Neural cell (in vitro differentiated cells): ENCODE data around the gene IL17D. TPM values are rescaled to one million over a fixed set of nuclear protein-coding genes. Genes with fewer than 3 reads are reported as not detected.
"Not testable (repeated sequence)": the region's sequence is repeated elsewhere in the genome, so short reads cannot be mapped to it uniquely, and the experiment has no call there.

ENCODE experiments used
- H2AFZ ChIP-seq: fragments of 200-600, 300-800 bp; sonication (generic), shearing (Covaris generic); 2 replicates; pipeline ENCODE4 v1.6.0; 2014; ENCODE audit warnings: low read depth, mild to moderate bottlenecking, antibody characterized with exemption, low read length, moderate library complexity
- H3F3A ChIP-seq: fragments of 200-600 bp; shearing (Covaris generic); 2 replicates; pipeline ENCODE4 v1.6.1; 2016; ENCODE audit warnings: mild to moderate bottlenecking, moderate library complexity, mixed read lengths, antibody characterized with exemption, low read length; ENCODE audit not compliant: insufficient read depth, poor library complexity, severe bottlenecking
- H3K27ac ChIP-seq: fragments of 200-600, 300-800 bp; sonication (generic), shearing (Covaris generic); 2 replicates; pipeline ENCODE4 v1.5.1; 2014; ENCODE audit warnings: mild to moderate bottlenecking, low read length, moderate library complexity
- H3K27me3 ChIP-seq: fragments of 300-800, 200-600 bp; sonication (generic), shearing (Covaris generic); 2 replicates; pipeline ENCODE4 v1.6.0; 2014; ENCODE audit warnings: mild to moderate bottlenecking, low read depth, low read length, moderate library complexity; ENCODE audit not compliant: insufficient read depth
- H3K36me3 ChIP-seq: fragments of 300-800, 200-600 bp; sonication (generic), shearing (Covaris generic); 2 replicates; pipeline ENCODE4 v1.5.1; 2014; ENCODE audit warnings: mild to moderate bottlenecking, antibody characterized with exemption, low read length, moderate library complexity; ENCODE audit not compliant: insufficient read depth
- H3K4me2 ChIP-seq: fragments of 300-800, 200-600 bp; sonication (generic), shearing (Covaris generic); 2 replicates; pipeline ENCODE4 v1.6.0; 2014; ENCODE audit warnings: mild to moderate bottlenecking, low read length
- H3K4me3 ChIP-seq: fragments of 300-800, 200-600 bp; sonication (generic), shearing (Covaris generic); 2 replicates; pipeline ENCODE4 v1.5.1; 2014; ENCODE audit warnings: mild to moderate bottlenecking, low read length, moderate library complexity
- H3K79me2 ChIP-seq: fragments of 200-600 bp; shearing (Covaris generic); replicated peaks from 2 replicates; pipeline ENCODE4 v1.6.0; 2014; ENCODE audit warnings: mild to moderate bottlenecking, low read length, moderate library complexity; ENCODE audit not compliant: insufficient read depth
- H3K9ac ChIP-seq: fragments of 300-800, 200-600 bp; sonication (generic), shearing (Covaris generic); 2 replicates; pipeline ENCODE4 v1.6.1; 2016; ENCODE audit warnings: mild to moderate bottlenecking, low read length, mixed read lengths
- H3K9me2 ChIP-seq: fragments of 200-600 bp; shearing (Covaris generic); 2 replicates; pipeline ENCODE4 v1.6.1; 2016; ENCODE audit warnings: mild to moderate bottlenecking, low read length, mixed read lengths; ENCODE audit not compliant: insufficient read depth
- H3K9me3 ChIP-seq: fragments of 200-600, 300-800 bp; sonication (generic), shearing (Covaris generic); 2 replicates; pipeline ENCODE4 v1.6.1; 2016; ENCODE audit warnings: mild to moderate bottlenecking, mixed run types, low read length, moderate library complexity, mixed read lengths
- H4K20me1 ChIP-seq: fragments of 200-600 bp; shearing (Covaris generic); 2 replicates; pipeline ENCODE4 v1.6.1; 2016; ENCODE audit warnings: mild to moderate bottlenecking, mixed run types; ENCODE audit not compliant: insufficient read depth
- EP300 ChIP-seq: fragments of 450-650 bp; conservative IDR thresholded peaks from 2 replicates; pipeline ENCODE4 v1.6.1; 2014; ENCODE audit warnings: antibody characterized with exemption, mild to moderate bottlenecking, moderate library complexity; ENCODE audit not compliant: poor library complexity, severe bottlenecking
- EZH2 ChIP-seq: fragments of 200-600, 300-800 bp; shearing (Covaris generic), sonication (generic); IDR thresholded peaks from 2 replicates; pipeline ENCODE4 v1.6.1; 2014; ENCODE audit warnings: antibody characterized with exemption, low read length, borderline replicate concordance, mild to moderate bottlenecking; ENCODE audit not compliant: insufficient read depth, poor library complexity, severe bottlenecking
- MXI1 ChIP-seq: fragments of 450-650 bp; conservative IDR thresholded peaks from 2 replicates; pipeline ENCODE4 v1.6.1; 2014; ENCODE audit warnings: antibody characterized with exemption, mild to moderate bottlenecking; ENCODE audit not compliant: poor library complexity, severe bottlenecking
- POLR2AphosphoS5 ChIP-seq: IDR thresholded peaks from 2 replicates; pipeline ENCODE4 v1.6.1; 2012
- RAD21 ChIP-seq: fragments of 450-650 bp; conservative IDR thresholded peaks from 2 replicates; pipeline ENCODE4 v1.6.1; 2014; ENCODE audit warnings: antibody characterized with exemption, mild to moderate bottlenecking, moderate library complexity
- SMC3 ChIP-seq: fragments of 450-650 bp; conservative IDR thresholded peaks from 2 replicates; pipeline ENCODE4 v1.6.1; 2014; ENCODE audit warnings: antibody characterized with exemption, mild to moderate bottlenecking, moderate library complexity; ENCODE audit not compliant: poor library complexity
- TAF1 ChIP-seq: IDR thresholded peaks from 2 replicates; pipeline ENCODE4 v1.6.1; 2012; ENCODE audit warnings: low read depth
- polyA plus RNA-seq: library from polyadenylated mRNA; depleted of rRNA; stranded (reverse); fragments of >200 nt; gene quantifications from 2 replicates; pipeline ENCODE4 v1.2.3, GENCODE V29; 2014
- TF ChIP-seq, protein P1 (sequence below): IDR thresholded peaks from 2 replicates; pipeline ENCODE4 v1.6.1; 2012; ENCODE audit warnings: borderline replicate concordance
- TF ChIP-seq, protein P2 (sequence below): fragments of 450-650 bp; IDR thresholded peaks from 2 replicates; pipeline ENCODE4 v1.5.1; 2014; ENCODE audit warnings: antibody characterized with exemption, mild to moderate bottlenecking, moderate library complexity; ENCODE audit not compliant: poor library complexity, severe bottlenecking

The IL17D gene
- polyA plus RNA-seq, 1 donor from 2014 or later, result 14.5 TPM

- H3K9ac ChIP-seq, result no peak overlapping the region
- H3K9me3 ChIP-seq, result no peaks in the 10 kb centered on the region
- H3K27ac ChIP-seq, result no peak overlapping the region
- H2AFZ ChIP-seq, result no peak overlapping the region
- H3K27me3 ChIP-seq, result no peaks in the 10 kb centered on the region
- H3F3A ChIP-seq, result no peaks in the 10 kb centered on the region
- TF ChIP-seq, protein P1, sequence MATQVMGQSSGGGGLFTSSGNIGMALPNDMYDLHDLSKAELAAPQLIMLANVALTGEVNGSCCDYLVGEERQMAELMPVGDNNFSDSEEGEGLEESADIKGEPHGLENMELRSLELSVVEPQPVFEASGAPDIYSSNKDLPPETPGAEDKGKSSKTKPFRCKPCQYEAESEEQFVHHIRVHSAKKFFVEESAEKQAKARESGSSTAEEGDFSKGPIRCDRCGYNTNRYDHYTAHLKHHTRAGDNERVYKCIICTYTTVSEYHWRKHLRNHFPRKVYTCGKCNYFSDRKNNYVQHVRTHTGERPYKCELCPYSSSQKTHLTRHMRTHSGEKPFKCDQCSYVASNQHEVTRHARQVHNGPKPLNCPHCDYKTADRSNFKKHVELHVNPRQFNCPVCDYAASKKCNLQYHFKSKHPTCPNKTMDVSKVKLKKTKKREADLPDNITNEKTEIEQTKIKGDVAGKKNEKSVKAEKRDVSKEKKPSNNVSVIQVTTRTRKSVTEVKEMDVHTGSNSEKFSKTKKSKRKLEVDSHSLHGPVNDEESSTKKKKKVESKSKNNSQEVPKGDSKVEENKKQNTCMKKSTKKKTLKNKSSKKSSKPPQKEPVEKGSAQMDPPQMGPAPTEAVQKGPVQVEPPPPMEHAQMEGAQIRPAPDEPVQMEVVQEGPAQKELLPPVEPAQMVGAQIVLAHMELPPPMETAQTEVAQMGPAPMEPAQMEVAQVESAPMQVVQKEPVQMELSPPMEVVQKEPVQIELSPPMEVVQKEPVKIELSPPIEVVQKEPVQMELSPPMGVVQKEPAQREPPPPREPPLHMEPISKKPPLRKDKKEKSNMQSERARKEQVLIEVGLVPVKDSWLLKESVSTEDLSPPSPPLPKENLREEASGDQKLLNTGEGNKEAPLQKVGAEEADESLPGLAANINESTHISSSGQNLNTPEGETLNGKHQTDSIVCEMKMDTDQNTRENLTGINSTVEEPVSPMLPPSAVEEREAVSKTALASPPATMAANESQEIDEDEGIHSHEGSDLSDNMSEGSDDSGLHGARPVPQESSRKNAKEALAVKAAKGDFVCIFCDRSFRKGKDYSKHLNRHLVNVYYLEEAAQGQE, result no peak
- no peak overlapping the region for H3K4me3 ChIP-seq
- H3K79me2 ChIP-seq, result no peaks in the 10 kb centered on the region
- no peaks in the 10 kb centered on the region for H3K9me2 ChIP-seq
- H3K36me3 ChIP-seq, result no peaks in the 10 kb centered on the region
- H4K20me1 ChIP-seq, result no peaks in the 10 kb centered on the region
- no peak overlapping the region for H3K4me2 ChIP-seq
Measured at GRCh38 chr13:20680416-20681080, 23.0 kb upstream of the IL17D start.

GRCh38 chr13:20681481-20681880 lies 22.0 kb upstream of the IL17D start:
- H3K79me2 ChIP-seq, H3K27ac ChIP-seq, H3K4me2 ChIP-seq, H3K36me3 ChIP-seq, H3K9ac ChIP-seq, H4K20me1 ChIP-seq, H3K9me2 ChIP-seq, H3F3A ChIP-seq, H2AFZ ChIP-seq, H3K4me3 ChIP-seq, H3K9me3 ChIP-seq, H3K27me3 ChIP-seq: not testable (repeated sequence)

DNA sequence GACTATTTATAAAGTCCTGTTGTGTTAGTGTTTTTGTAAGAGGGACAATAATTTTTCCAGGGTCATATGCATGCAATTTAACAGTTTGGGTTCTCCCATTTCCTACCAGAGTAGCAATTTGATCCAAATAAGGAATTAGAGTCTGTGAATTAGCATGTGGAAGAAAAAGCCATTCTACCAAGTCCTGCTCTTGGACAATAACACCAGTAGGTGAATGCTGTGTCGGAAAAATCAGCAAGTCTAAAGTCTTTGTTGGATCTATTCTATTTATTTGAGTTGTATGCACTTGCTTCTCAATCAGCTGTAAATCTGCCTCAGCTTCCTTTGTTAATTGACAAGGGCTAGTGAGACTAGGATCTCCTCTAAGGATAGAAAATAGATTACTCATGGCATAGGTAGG lies 21.4 kb upstream of the IL17D start:
- no peaks in the 10 kb centered on the region for H3K9me2 ChIP-seq
- no peak overlapping the region for H3K4me2 ChIP-seq
- H4K20me1 ChIP-seq, result no peaks in the 10 kb centered on the region
- H3K4me3 ChIP-seq, result no peak overlapping the region
- H3K9me3 ChIP-seq, result no peaks in the 10 kb centered on the region
- TF ChIP-seq MXI1 (no peak), EP300 (no peak), RAD21 (no peak), TAF1 (no peak)
- no peak overlapping the region for H3K27ac ChIP-seq
- H2AFZ ChIP-seq, result no peak overlapping the region
- H3K9ac ChIP-seq, result no peak overlapping the region
- H3K79me2 ChIP-seq, result no peaks in the 10 kb centered on the region
- H3F3A ChIP-seq, result no peaks in the 10 kb centered on the region
- H3K36me3 ChIP-seq, result no peaks in the 10 kb centered on the region
- no peaks in the 10 kb centered on the region for H3K27me3 ChIP-seq

GRCh38 chr13:20684041-20684440 lies 19.5 kb upstream of the IL17D start:
- Histone ChIP-seq H3K27ac (no peak overlapping the region), H3K9me2 (no peaks in the 10 kb centered on the region), H3K27me3 (no peaks in the 10 kb centered on the region), H3K4me2 (no peak overlapping the region), H4K20me1 (no peaks in the 10 kb centered on the region), H3K4me3 (no peak overlapping the region), H3F3A (no peaks in the 10 kb centered on the region), H3K9ac (no peak overlapping the region), H2AFZ (no peak overlapping the region), H3K36me3 (no peaks in the 10 kb centered on the region), H3K9me3 (no peaks in the 10 kb centered on the region), H3K79me2 (no peaks in the 10 kb centered on the region)
- TF ChIP-seq, protein P2, sequence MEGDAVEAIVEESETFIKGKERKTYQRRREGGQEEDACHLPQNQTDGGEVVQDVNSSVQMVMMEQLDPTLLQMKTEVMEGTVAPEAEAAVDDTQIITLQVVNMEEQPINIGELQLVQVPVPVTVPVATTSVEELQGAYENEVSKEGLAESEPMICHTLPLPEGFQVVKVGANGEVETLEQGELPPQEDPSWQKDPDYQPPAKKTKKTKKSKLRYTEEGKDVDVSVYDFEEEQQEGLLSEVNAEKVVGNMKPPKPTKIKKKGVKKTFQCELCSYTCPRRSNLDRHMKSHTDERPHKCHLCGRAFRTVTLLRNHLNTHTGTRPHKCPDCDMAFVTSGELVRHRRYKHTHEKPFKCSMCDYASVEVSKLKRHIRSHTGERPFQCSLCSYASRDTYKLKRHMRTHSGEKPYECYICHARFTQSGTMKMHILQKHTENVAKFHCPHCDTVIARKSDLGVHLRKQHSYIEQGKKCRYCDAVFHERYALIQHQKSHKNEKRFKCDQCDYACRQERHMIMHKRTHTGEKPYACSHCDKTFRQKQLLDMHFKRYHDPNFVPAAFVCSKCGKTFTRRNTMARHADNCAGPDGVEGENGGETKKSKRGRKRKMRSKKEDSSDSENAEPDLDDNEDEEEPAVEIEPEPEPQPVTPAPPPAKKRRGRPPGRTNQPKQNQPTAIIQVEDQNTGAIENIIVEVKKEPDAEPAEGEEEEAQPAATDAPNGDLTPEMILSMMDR, result no peak
- no peak for TF ChIP-seq EP300
- TF ChIP-seq RAD21, result no peak
- no peak for TF ChIP-seq POLR2AphosphoS5
- no peak for TF ChIP-seq TAF1
- no peak for TF ChIP-seq EZH2
- TF ChIP-seq, protein P1, result no peak
- no peak for TF ChIP-seq SMC3
- no peak for TF ChIP-seq MXI1
